T-helper 2 cell treated with Interferon-gamma antibody and Interleukin-4, amounts not matched to agents 100 ng/mL and 5 ng/mL, for 36 hours (primary cell): Measurements from ENCODE around the gene RBMY1E. TPM values are rescaled to one million over a fixed set of nuclear protein-coding genes. Genes with fewer than 3 reads are reported as not detected.
"Not testable (repeated sequence)": the region's sequence is repeated elsewhere in the genome, so short reads cannot be mapped to it uniquely, and the experiment has no call there.

ENCODE experiments used
- intact Hi-C: fragments of 100-400 bp; cut with micrococcal nuclease; formaldehyde crosslinking; loops from one replicate; pipeline ENCODE4 v1.15.1; 2023
- total RNA-seq: library from RNA; stranded (reverse); gene quantifications from 2 replicates; pipeline ENCODE4 v1.2.3, GENCODE V29; 2022

RBMY1E gene
- total RNA-seq: not detected in 2 replicates

GRCh38 chrY:21917932-21918331 is at the start of gene RBMY1E:
Gene RBMY1E, minus strand, starts transcription at chrY:21918032. Its CDS starts 1,978 bp downstream, at chrY:21916054.
- intact Hi-C loops: not testable (repeated sequence)

GRCh38 chrY:21894426-21894825 is 23.4 kb downstream of the RBMY1E start, which contains the start of gene RBMY1D:
Gene RBMY1D, minus strand, starts transcription at chrY:21894526. Its CDS starts 2,013 bp downstream, at chrY:21892513.
- intact Hi-C loops: not testable (repeated sequence)

- intact Hi-C loops: not testable (repeated sequence)
Observed at GRCh38 chrY:21869407-21870076, 48.3 kb downstream of the RBMY1E start.

Other genes with a start within 250 kb of the RBMY1E start
- gene RBMY1D, start 23.5 kb downstream of the RBMY1E start, total RNA-seq: not detected in 2 replicates